Right cardiac atrium (tissue), 5 donors: ENCODE measurements around the gene EPHB2. TPM values are rescaled to one million over a fixed set of nuclear protein-coding genes. Genes with fewer than 3 reads are reported as not detected.

Source experiments
- ATAC-seq, 2 donors: fragments of 200-7000 bp; cut with Tn5 transposase; one replicate each; pipeline versions ENCODE4 v1.8.0 to v1.9.1; 2020; ENCODE audit warnings: moderate library complexity in 2 of 2, mild to moderate bottlenecking in 1 of 2
- DNase-seq, 3 donors: peaks; one replicate each; pipeline ENCODE4 v3.0.0-alpha.2; 2020
- H3K27ac ChIP-seq: one replicate; pipeline ENCODE4 v1.5.1; 2013; ENCODE audit warnings: mild to moderate bottlenecking, low read length, control low read depth, moderate library complexity
- H3K27me3 ChIP-seq: one replicate; pipeline ENCODE4 v1.6.1; 2013; ENCODE audit not compliant: control insufficient read depth, insufficient read depth
- H3K4me1 ChIP-seq: one replicate; pipeline ENCODE4 v1.6.1; 2013; ENCODE audit warnings: low read length; ENCODE audit not compliant: control insufficient read depth, insufficient read depth
- H3K4me3 ChIP-seq: one replicate; pipeline ENCODE4 v1.5.1; 2013; ENCODE audit warnings: low read length, control low read depth
- H3K9me3 ChIP-seq: one replicate; pipeline ENCODE4 v1.6.1; 2013; ENCODE audit warnings: low read length; ENCODE audit not compliant: control insufficient read depth
- WGBS: extraction: QIAGEN DNeasy Blood & Tissue Kit; methylation state at CpG from one replicate; pipeline ENCODE4 v1.1.7; 2013; 5-methylcytosine and 5-hydroxymethylcytosine counted together
- intact Hi-C, 4 donors: fragments of 100-400 bp; cut with DNase I; formaldehyde crosslinking; loops; one replicate each; pipeline versions ENCODE4 v1.11.0 to v1.14.0; 2022 to 2023
- polyA plus RNA-seq: library from polyadenylated mRNA; stranded (reverse); fragments of 200-250 nt; gene quantifications from one replicate; pipeline ENCODE4 v1.2.3, GENCODE V29; 2013
- total RNA-seq, 4 donors: library from RNA; stranded (reverse); fragmentation: NEBNext Ultra II Directional; extraction: Animal tissue kit (Norgen Biotek cat#: 25700); gene quantifications; one replicate each; pipeline ENCODE4 v1.2.1, GENCODE V29; 2021
- donor health status: healthy with polysubstance abuse.
- donor health status: DM: no; HTN: yes; CAD: no.
- donor health status: DM: no; HTN: no; CAD: no.
- donor health status: DM: no; HTN: yes; CAD: no; lungs with severe emphysema.
- donor health status: DM: yes; HTN: yes; CAD: no.

The EPHB2 gene
- total and polyA plus RNA-seq, 5 donors, result 1.2 to 7.7 (median 3.5) TPM

DNA sequence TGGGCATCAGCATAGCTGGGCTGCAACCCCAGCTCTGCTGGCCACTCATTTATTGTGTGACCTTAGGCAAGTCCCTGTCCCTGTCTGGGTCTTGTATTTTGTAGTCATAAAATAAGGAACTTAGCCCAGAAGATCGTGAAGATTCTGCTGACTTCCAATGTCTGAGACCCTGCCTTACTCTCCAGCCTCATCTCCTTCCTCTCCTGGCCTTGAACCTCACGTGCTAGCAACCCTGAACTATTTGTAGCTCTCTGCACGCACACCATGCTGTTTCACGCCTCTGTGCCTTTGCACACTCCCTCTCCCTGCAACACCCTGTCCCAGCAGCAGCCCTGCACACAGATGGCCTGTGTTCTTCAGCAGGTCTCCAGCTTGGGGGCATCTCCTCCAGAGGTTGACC is 140.9 kb downstream of the EPHB2 start:
- DNase-seq, result no peak
- ATAC-seq, result peak; percentile 20 to 21
- intact Hi-C loops, result no loop called here
- H3K9me3 ChIP-seq, result no peaks in the 10 kb centered on the region
- WGBS, result 77% methylated on average over 4 of the region's 4 CpGs
- no peaks in the 10 kb centered on the region for H3K4me1 ChIP-seq
- H3K27ac ChIP-seq, result no peak overlapping the region
- H3K4me3 ChIP-seq, result no peak overlapping the region
- no peaks in the 10 kb centered on the region for H3K27me3 ChIP-seq

- Histone ChIP-seq H3K27me3 (no peaks in the 10 kb centered on the region), H3K4me1 (no peaks in the 10 kb centered on the region), H3K9me3 (no peaks in the 10 kb centered on the region), H3K4me3 (no peak overlapping the region), H3K27ac (no peak overlapping the region)
- no peak for DNase-seq
- intact Hi-C loops, result no loop called here
- no peak for ATAC-seq
- WGBS, result 79% methylated on average over 6 of the region's 6 CpGs
These were observed 141.6 kb downstream of the EPHB2 start for GRCh38 chr1:22852144-22852655.

GRCh38 chr1:22853651-22854185 is 143.1 kb downstream of the EPHB2 start:
- Histone ChIP-seq H3K4me3 (no peak overlapping the region), H3K27me3 (no peaks in the 10 kb centered on the region), H3K4me1 (no peaks in the 10 kb centered on the region), H3K9me3 (no peaks in the 10 kb centered on the region), H3K27ac (no peak overlapping the region)
- WGBS, result 83% methylated on average over 9 of the region's 9 CpGs
- intact Hi-C loops, result no loop called here
- DNase-seq (no peak), ATAC-seq (no peak)

- DNase-seq, result no peak
- ATAC-seq, result no peak
- no peak overlapping the region for H3K27ac ChIP-seq
- no peak overlapping the region for H3K4me3 ChIP-seq
- no peaks in the 10 kb centered on the region for H3K9me3 ChIP-seq
- H3K4me1 ChIP-seq, result no peaks in the 10 kb centered on the region
- intact Hi-C loops, result no loop called here
- H3K27me3 ChIP-seq, result no peaks in the 10 kb centered on the region
- 73% methylated on average over 6 of the region's 6 CpGs for WGBS
These were observed 144.3 kb downstream of the EPHB2 start for GRCh38 chr1:22854688-22855565.

GRCh38 chr1:22855668-22856606 is 145.3 kb downstream of the EPHB2 start:
- WGBS, result 66% methylated on average over 15 of the region's 15 CpGs
- ATAC-seq (no peak), DNase-seq (no peak)
- Histone ChIP-seq H3K4me3 (no peak overlapping the region), H3K27ac (no peak overlapping the region), H3K9me3 (no peaks in the 10 kb centered on the region), H3K27me3 (no peaks in the 10 kb centered on the region), H3K4me1 (no peaks in the 10 kb centered on the region)
- intact Hi-C loops, result no loop called here

- intact Hi-C loops, result no loop called here
- H3K9me3 ChIP-seq, result no peaks in the 10 kb centered on the region
- H3K27ac ChIP-seq, result no peak overlapping the region
- ATAC-seq (no peak), DNase-seq (no peak)
- no peak overlapping the region for H3K4me3 ChIP-seq
- 92% methylated on average over 7 of the region's 7 CpGs for WGBS
- no peaks in the 10 kb centered on the region for H3K4me1 ChIP-seq
- no peaks in the 10 kb centered on the region for H3K27me3 ChIP-seq
These were observed 147.0 kb downstream of the EPHB2 start for GRCh38 chr1:22857661-22858060.

- Histone ChIP-seq H3K27me3 (no peaks in the 10 kb centered on the region), H3K9me3 (no peaks in the 10 kb centered on the region), H3K4me1 (no peaks in the 10 kb centered on the region), H3K4me3 (no peak overlapping the region), H3K27ac (no peak overlapping the region)
- ATAC-seq, result no peak
- 87% methylated on average over 9 of the region's 9 CpGs for WGBS
- intact Hi-C loops, result loop anchor here in 1 of 4 donors (10.0 kb wide), 1 partner anchor 156 kb away; no protein-coding TSS in a partner anchor
- no peak for DNase-seq
These were observed 149.8 kb downstream of the EPHB2 start for GRCh38 chr1:22860414-22860800.

DNA sequence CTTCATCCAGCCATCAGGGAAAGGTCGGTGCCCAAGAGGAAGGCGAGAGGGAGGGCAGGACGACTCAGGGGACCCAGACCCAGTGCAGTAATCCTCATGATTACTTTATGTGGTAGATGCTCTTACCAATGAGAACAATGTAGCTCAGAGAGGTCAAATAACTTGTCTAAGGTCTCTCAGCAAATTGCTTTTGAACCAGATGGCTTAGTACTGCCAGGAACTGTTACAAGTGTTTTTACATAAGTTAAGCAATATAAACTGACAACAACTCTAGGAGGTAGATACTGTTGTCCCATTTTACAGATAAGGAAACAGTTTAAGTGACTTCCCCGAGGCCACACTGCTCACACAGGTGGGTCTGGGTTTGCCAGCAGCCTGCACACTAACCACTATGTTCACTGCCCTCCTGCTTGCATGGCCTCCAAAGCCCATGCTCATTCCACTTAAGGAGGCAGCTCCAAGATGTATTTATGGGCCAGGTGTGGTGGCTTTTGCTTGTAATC is 150.3 kb downstream of the EPHB2 start:
- H3K9me3 ChIP-seq, result no peaks in the 10 kb centered on the region
- H3K4me3 ChIP-seq, result no peak overlapping the region
- H3K27ac ChIP-seq, result no peak overlapping the region
- DNase-seq (no peak), ATAC-seq (no peak)
- H3K27me3 ChIP-seq, result no peaks in the 10 kb centered on the region
- intact Hi-C loops, result loop anchor here in 1 of 4 donors (10.0 kb wide), 1 partner anchor 156 kb away; no protein-coding TSS in a partner anchor
- no peaks in the 10 kb centered on the region for H3K4me1 ChIP-seq
- 84% methylated on average over 4 of the region's 4 CpGs for WGBS

DNA sequence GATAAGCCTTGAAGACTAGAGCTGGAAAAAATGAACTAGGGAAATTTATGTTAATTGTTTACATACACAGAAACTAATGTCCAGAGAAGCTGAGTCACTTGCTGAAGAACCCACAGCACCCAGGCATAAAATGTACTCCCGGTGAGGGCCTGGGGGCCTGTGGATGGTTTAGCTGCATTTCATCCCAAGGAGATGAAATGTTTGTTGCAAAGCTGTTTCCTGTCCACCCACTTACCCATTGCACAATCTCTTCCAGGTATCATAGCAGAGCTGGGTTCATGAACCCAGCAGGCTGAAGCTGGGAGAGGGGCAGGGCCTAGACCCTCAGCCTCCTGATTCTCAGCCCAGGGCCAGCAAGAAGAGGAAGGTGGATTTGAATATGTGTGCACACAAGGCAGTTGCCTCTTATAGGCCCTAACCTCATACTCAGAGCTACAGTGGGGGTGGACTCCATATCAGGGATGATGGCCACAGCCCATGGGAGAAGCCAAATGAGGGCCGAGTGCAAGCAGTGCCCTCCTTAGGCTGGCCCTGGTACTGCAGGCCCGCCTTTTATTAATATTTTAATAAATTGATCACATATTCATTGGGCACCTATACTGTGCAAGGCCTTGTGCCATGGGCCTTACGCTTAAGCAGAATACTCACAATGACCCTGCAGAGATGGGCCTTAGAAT is 151.3 kb downstream of the EPHB2 start:
- intact Hi-C loops, result loop anchor here in 1 of 4 donors (10.0 kb wide), 1 partner anchor 157 kb away; no protein-coding TSS in a partner anchor

GRCh38 chr1:22862752-22863151 is 152.1 kb downstream of the EPHB2 start:
- Histone ChIP-seq H3K4me1 (no peaks in the 10 kb centered on the region), H3K27ac (no peak overlapping the region), H3K27me3 (no peaks in the 10 kb centered on the region), H3K4me3 (no peak overlapping the region), H3K9me3 (no peaks in the 10 kb centered on the region)
- 93% methylated on average over 9 of the region's 9 CpGs for WGBS
- DNase-seq, result no peak
- no peak for ATAC-seq
- intact Hi-C loops, result loop anchor here in 1 of 4 donors (10.0 kb wide), 1 partner anchor 158 kb away; no protein-coding TSS in a partner anchor

More for the DNA sequence above, 151.3 kb downstream of the EPHB2 start:
- Histone ChIP-seq H3K9me3 (no peaks in the 10 kb centered on the region), H3K4me3 (no peak overlapping the region), H3K27ac (no peak overlapping the region), H3K27me3 (no peaks in the 10 kb centered on the region), H3K4me1 (no peaks in the 10 kb centered on the region)
- peak in 2 of 3 donors; percentile 37 to 70 for DNase-seq
- 69% methylated on average over 4 of the region's 4 CpGs for WGBS
- ATAC-seq, result peak; percentile 56 to 64
